H1 (cell line): ENCODE measurements around the gene PREX1. TPM values are rescaled to one million over a fixed set of nuclear protein-coding genes. Genes with fewer than 3 reads are reported as not detected.

Experiments
- CTCF ChIA-PET: fragments of 300-600 bp; sonication (Branson Sonifier 250); formaldehyde crosslinking; loops from one replicate; lab custom pipeline; 2021; ENCODE audit not compliant: partially characterized antibody; lab: Charles Lee
- POLR2A ChIA-PET: fragments of 300-600 bp; sonication (Branson Sonifier 250); formaldehyde crosslinking; loops from one replicate; lab custom pipeline; 2021; ENCODE audit warnings: inconsistent platforms; ENCODE audit not compliant: partially characterized antibody; lab: Charles Lee
- DNase-seq, 2 experiments: peaks; one replicate each; pipeline versions ENCODE4 v3.0.0 to v3.0.0-alpha.2; 2010 to 2022; ENCODE audit warnings: low spot score in 2 of 2, low read depth in 1 of 2, mixed read lengths in 1 of 2
- FAIRE-seq: peaks from 2 replicates; lab custom pipeline; 2011; peaks lifted over from hg19 to GRCh38; lab: Jason Lieb, UNC
- H2AFZ ChIP-seq: 2 replicates; pipeline ENCODE4 v1.8.1; 2012; ENCODE audit warnings: low read length, inconsistent platforms
- H2AK5ac ChIP-seq: 2 replicates; pipeline ENCODE4 v1.6.1; 2013; ENCODE audit warnings: low read depth, low read length
- H2BK120ac ChIP-seq: replicated peaks from 2 replicates; pipeline ENCODE3; 2013; ENCODE audit warnings: low read depth, low read length, inconsistent platforms
- H2BK12ac ChIP-seq: 2 replicates; pipeline ENCODE4 v1.6.1; 2013; ENCODE audit warnings: low read depth, low read length
- H2BK15ac ChIP-seq: 2 replicates; pipeline ENCODE4 v1.6.1; 2013; ENCODE audit warnings: low read length
- H2BK20ac ChIP-seq: 2 replicates; pipeline ENCODE4 v1.6.1; 2013; ENCODE audit warnings: low read length
- H2BK5ac ChIP-seq: 2 replicates; pipeline ENCODE4 v1.6.1; 2013; ENCODE audit warnings: low read depth, low read length
- H3K14ac ChIP-seq: 2 replicates; pipeline ENCODE4 v1.6.1; 2013; ENCODE audit warnings: inconsistent platforms; ENCODE audit not compliant: insufficient read length
- H3K18ac ChIP-seq: 2 replicates; pipeline ENCODE4 v1.6.1; 2013; ENCODE audit warnings: low read length; ENCODE audit errors: extremely low read depth
- H3K23ac ChIP-seq: 2 replicates; pipeline ENCODE4 v1.6.1; 2013; ENCODE audit warnings: inconsistent platforms; ENCODE audit not compliant: insufficient read length
- H3K23me2 ChIP-seq: 2 replicates; pipeline ENCODE4 v1.6.1; 2013; ENCODE audit warnings: low read depth, low read length
- H3K27ac ChIP-seq: 2 replicates; pipeline ENCODE4 v1.6.1; 2011; ENCODE audit warnings: low read depth, low read length, inconsistent platforms
- H3K27me3 ChIP-seq, 4 experiments: replicated peaks in 1 of 4; 1 replicate in 1 of 4; 2 replicates in 3 of 4; pipeline versions ENCODE4 v1.6.1 to v1.8.1; 2011 to 2013; ENCODE audit warnings: low read length in 3 of 4, mild to moderate bottlenecking in 3 of 4, inconsistent platforms in 2 of 4, mixed read lengths in 2 of 4, moderate library complexity in 1 of 4; ENCODE audit not compliant: control insufficient read depth in 3 of 4, insufficient read depth in 3 of 4; ENCODE audit errors: extremely low read depth in 1 of 4
- H3K36me3 ChIP-seq, 4 experiments: 2 replicates each; pipeline versions ENCODE4 v1.6.1 to v1.8.1; 2011 to 2013; ENCODE audit warnings: mild to moderate bottlenecking in 4 of 4, low read length in 3 of 4, moderate library complexity in 2 of 4, control low read depth in 1 of 4, inconsistent platforms in 1 of 4; ENCODE audit not compliant: insufficient read depth in 4 of 4, control insufficient read depth in 2 of 4
- H3K4ac ChIP-seq: replicated peaks from 2 replicates; pipeline ENCODE3; 2013; ENCODE audit warnings: low read length, low read depth, mixed read lengths, inconsistent platforms; ENCODE audit not compliant: insufficient read length
- H3K4me1 ChIP-seq, 4 experiments: replicated peaks in 1 of 4; 1 replicate in 1 of 4; 2 replicates in 3 of 4; pipeline versions ENCODE4 v1.6.1 to v1.8.1; 2011 to 2013; ENCODE audit warnings: low read length in 3 of 4, inconsistent platforms in 2 of 4, mixed read lengths in 1 of 4; ENCODE audit not compliant: insufficient read depth in 4 of 4, control insufficient read depth in 3 of 4
- H3K4me2 ChIP-seq, 2 experiments: 2 replicates each; pipeline versions ENCODE4 v1.6.1 to v1.8.1; 2011 to 2013; ENCODE audit warnings: low read depth in 2 of 2, low read length in 2 of 2, control low read depth in 1 of 2, inconsistent platforms in 1 of 2, mild to moderate bottlenecking in 1 of 2; ENCODE audit not compliant: insufficient read depth in 1 of 2
- H3K4me3 ChIP-seq, 4 experiments: fragments of 200-600, 300-600 bp in 1 of 4; sonication (generic), shearing (Covaris generic), sonication (Bioruptor Twin) in 1 of 4; 2 replicates each; pipeline versions ENCODE4 v1.5.1 to v1.8.1; 2011 to 2016; ENCODE audit warnings: low read length in 4 of 4, low read depth in 3 of 4, control low read depth in 2 of 4, inconsistent platforms in 2 of 4, mild to moderate bottlenecking in 2 of 4, mixed read lengths in 1 of 4, moderate library complexity in 1 of 4; ENCODE audit not compliant: insufficient read depth in 2 of 4; ENCODE audit errors: extremely low read depth in 1 of 4
- H3K56ac ChIP-seq: replicated peaks from 2 replicates; pipeline ENCODE3; 2013; ENCODE audit warnings: low read depth, mild to moderate bottlenecking, mixed read lengths, low read length, inconsistent platforms; ENCODE audit not compliant: insufficient read length
- H3K79me1 ChIP-seq: 2 replicates; pipeline ENCODE4 v1.6.1; 2013; ENCODE audit warnings: low read depth, low read length, control low read depth
- H3K79me2 ChIP-seq, 2 experiments: 2 replicates each; pipeline versions ENCODE4 v1.6.1 to v1.8.1; 2012 to 2013; ENCODE audit warnings: low read length in 2 of 2, mild to moderate bottlenecking in 2 of 2, inconsistent platforms in 1 of 2; ENCODE audit not compliant: insufficient read depth in 2 of 2, control insufficient read depth in 1 of 2
- H3K9ac ChIP-seq, 4 experiments: replicated peaks in 1 of 4; 1 replicate in 1 of 4; 2 replicates in 3 of 4; pipeline versions ENCODE4 v1.6.1 to v1.8.1; 2011 to 2013; ENCODE audit warnings: low read depth in 3 of 4, low read length in 3 of 4, control low read depth in 2 of 4, mild to moderate bottlenecking in 2 of 4, moderate library complexity in 2 of 4, inconsistent platforms in 1 of 4; ENCODE audit errors: extremely low read depth in 1 of 4
- H3K9me3 ChIP-seq, 2 experiments: 2 replicates each; pipeline versions ENCODE4 v1.6.1 to v1.8.1; 2012 to 2013; ENCODE audit warnings: mild to moderate bottlenecking in 2 of 2, moderate library complexity in 2 of 2, control low read depth in 1 of 2, inconsistent platforms in 1 of 2, low read depth in 1 of 2, low read length in 1 of 2, mixed read lengths in 1 of 2; ENCODE audit not compliant: insufficient read depth in 2 of 2
- H4K20me1 ChIP-seq, 2 experiments: replicated peaks in 1 of 2; 2 replicates each; pipeline versions ENCODE3 to v1.8.1; 2011 to 2013; ENCODE audit warnings: inconsistent platforms in 2 of 2, low read length in 2 of 2, mild to moderate bottlenecking in 1 of 2; ENCODE audit not compliant: insufficient read depth in 2 of 2, control insufficient read depth in 1 of 2
- H4K5ac ChIP-seq: 2 replicates; pipeline ENCODE4 v1.6.1; 2013; ENCODE audit warnings: low read length, low read depth, mixed read lengths, inconsistent platforms; ENCODE audit not compliant: insufficient read length
- H4K8ac ChIP-seq: 2 replicates; pipeline ENCODE4 v1.8.0; 2013; ENCODE audit warnings: mild to moderate bottlenecking, moderate library complexity, low read length, inconsistent platforms; ENCODE audit not compliant: insufficient read depth; ENCODE audit errors: extremely low read depth
- H4K91ac ChIP-seq: replicated peaks from 2 replicates; pipeline ENCODE3; 2013; ENCODE audit warnings: low read length, mixed read lengths, inconsistent platforms; ENCODE audit not compliant: insufficient read length
- BACH1 ChIP-seq: IDR thresholded peaks from 2 replicates; pipeline ENCODE4 v1.6.1; 2012; ENCODE audit warnings: low read length, improper control_type of control experiment
- POLR2A ChIP-seq, 2 experiments: IDR thresholded peaks; 1 replicate in 1 of 2; 2 replicates in 1 of 2; pipeline ENCODE4 v1.6.1; 2011; ENCODE audit warnings: low read depth in 2 of 2, low read length in 2 of 2, mild to moderate bottlenecking in 2 of 2; ENCODE audit errors: control extremely low read depth in 1 of 2
- POU5F1 ChIP-seq: IDR thresholded peaks from 2 replicates; pipeline ENCODE4 v1.6.1; 2011; ENCODE audit warnings: low read depth, mild to moderate bottlenecking, low read length, moderate library complexity
- TAF7 ChIP-seq: optimal IDR thresholded peaks from 2 replicates; pipeline ENCODE3; 2011; ENCODE audit warnings: low read depth, mild to moderate bottlenecking, inconsistent platforms, low read length, moderate library complexity, borderline replicate concordance
- WGBS, 2 experiments: shearing (Covaris generic) in 1 of 2; methylation state at CpG; one replicate each; pipeline versions ENCODE4 v1.1.6 to v1.1.7; 2013 to 2015; ENCODE audit warnings: low lambda C conversion rate in 2 of 2, mixed read lengths in 2 of 2, inconsistent platforms in 1 of 2, low coverage in 1 of 2, missing lambda C conversion rate in 1 of 2; ENCODE audit not compliant: insufficient replicate concordance in 2 of 2, insufficient coverage in 1 of 2, insufficient read length in 1 of 2; ENCODE audit errors: extremely low coverage in 1 of 2, missing lambda C conversion rate in 1 of 2; 5-methylcytosine and 5-hydroxymethylcytosine counted together
- polyA plus RNA-seq, 7 experiments: library from polyadenylated mRNA; depleted of rRNA in 3 of 7; stranded (reverse) in 5 of 7; unstranded in 2 of 7; fragments of >200 nt in 5 of 7; fragments of 200-250 nt in 2 of 7; gene quantifications; 1 replicate in 5 of 7; 2 replicates in 1 of 7; 4 replicates in 1 of 7; pipeline versions ENCODE4 v1.2.1 to v1.2.3, GENCODE V29; 2011 to 2013; ENCODE audit warnings: missing spikeins in 2 of 7, mixed read lengths in 2 of 7
- total RNA-seq: library from RNA; stranded (reverse); fragmentation: NEBNext Ultra II Directional; extraction: Animal tissue kit (Norgen Biotek cat#: 25700); gene quantifications from 2 replicates; pipeline ENCODE4 v1.2.1, GENCODE V29; 2021

Gene PREX1
- total and polyA plus RNA-seq, 2 of the 8 experiments (the other 6 are each of a cell fraction or from before 2014, with no cell fraction given): 10.7 to 12.8 TPM

DNA sequence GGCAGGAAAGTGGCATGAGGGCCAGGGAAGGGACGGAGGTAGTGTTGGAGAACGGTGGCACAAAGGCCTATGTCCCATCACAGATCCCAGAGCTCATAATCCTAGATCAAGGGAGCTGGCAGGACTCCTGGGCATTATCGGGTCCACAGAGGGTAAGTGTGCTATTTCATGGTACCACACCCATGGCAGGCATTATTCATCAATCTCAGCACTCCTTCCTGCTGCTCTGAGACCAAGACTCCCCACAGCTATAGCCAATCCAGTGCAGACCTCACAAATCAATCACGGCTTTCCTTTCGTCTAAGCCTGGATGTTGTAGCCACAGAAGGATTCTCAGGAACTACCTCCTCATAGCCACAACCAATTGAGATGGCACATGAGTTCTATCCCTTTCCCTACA lies 187.9 kb downstream of the PREX1 start:
- WGBS, 2 experiments: 97% methylated on average over 5 of the region's 5 CpGs; no CpG with 5 or more reads in 1 of the 2 experiments
- H2AFZ ChIP-seq: no peak overlapping the region
- no peak overlapping the region for H4K5ac ChIP-seq
- H3K18ac ChIP-seq: no peak overlapping the region
- no peak overlapping the region for H2BK120ac ChIP-seq
- peaks cover 4% of the 10 kb centered on the region for H3K23me2 ChIP-seq
- no peaks in the 10 kb centered on the region for H3K9me3 ChIP-seq
- H3K23ac ChIP-seq: no peak overlapping the region
- H4K8ac ChIP-seq: no peak overlapping the region
- no peak overlapping the region for H3K14ac ChIP-seq
- no peak for TF ChIP-seq POLR2A (IDR thresholded peaks at IDR 0.05; ENCODE audit: control extremely low read depth in 1 of 2, low read depth in 2 of 2, low read length in 2 of 2)
- no peak for TF ChIP-seq POU5F1
- TF ChIP-seq TAF7: no peak
- no peak for TF ChIP-seq BACH1
- H3K4me3 ChIP-seq: no peak overlapping the region
- H2BK12ac ChIP-seq: no peak overlapping the region
- H2AK5ac ChIP-seq: no peak overlapping the region
- no peaks in the 10 kb centered on the region for H3K36me3 ChIP-seq
- ChIA-PET CTCF (interaction anchor here (0.7 kb wide), 1 partner anchor 265 kb away, joined by 4 read pairs; no protein-coding TSS in a partner anchor), POLR2A (no interaction called here)
- H4K91ac ChIP-seq: no peak overlapping the region
- no peak overlapping the region for H2BK15ac ChIP-seq
- H2BK5ac ChIP-seq: no peak overlapping the region
- H2BK20ac ChIP-seq: no peak overlapping the region
- DNase-seq (no peak), FAIRE-seq (no peak)
- no peak overlapping the region for H3K56ac ChIP-seq
- peaks cover 3 to 6% of the 10 kb centered on the region in 2 experiments for H4K20me1 ChIP-seq
- no peak overlapping the region for H3K4ac ChIP-seq
- H3K27ac ChIP-seq: no peak overlapping the region
- no peaks in the 10 kb centered on the region for H3K79me1 ChIP-seq
- H3K4me1 ChIP-seq: no peaks in the 10 kb centered on the region; a peak in 2 of 7 replicates
- H3K9ac ChIP-seq: no peak overlapping the region
- H3K27me3 ChIP-seq: no peaks in the 10 kb centered on the region
- no peaks in the 10 kb centered on the region for H3K79me2 ChIP-seq
- no peak overlapping the region for H3K4me2 ChIP-seq
